ENCODE results near the gene GJA4. TPM values are rescaled to one million over a fixed set of nuclear protein-coding genes. Genes with fewer than 3 reads are reported as not detected.

GJA4 gene
- total RNA-seq, 4 donors from 2014 or later = 9.9 to 56.1 (median 34.2) TPM

GRCh38 chr1:34816332-34816731 is 23.5 kb downstream of the GJA4 start:
- TF ChIP-seq CTCF (IDR thresholded peaks at IDR 0.05; ENCODE audit: low read depth) = no peak

GRCh38 chr1:34816778-34817177 is 24.0 kb downstream of the GJA4 start:
- TF ChIP-seq CTCF (IDR thresholded peaks at IDR 0.05; ENCODE audit: low read depth) = no peak

GRCh38 chr1:34822202-34822601 is 29.4 kb downstream of the GJA4 start:
- TF ChIP-seq CTCF (IDR thresholded peaks at IDR 0.05; ENCODE audit: low read depth) = no peak

- TF ChIP-seq CTCF (IDR thresholded peaks at IDR 0.05; ENCODE audit: low read depth) = no peak
These were observed 32.1 kb downstream of the GJA4 start for GRCh38 chr1:34824817-34825454.

GRCh38 chr1:34825455-34826091 is 32.8 kb downstream of the GJA4 start:
- TF ChIP-seq CTCF (IDR thresholded peaks at IDR 0.05; ENCODE audit: low read depth) = no peak

- TF ChIP-seq CTCF (IDR thresholded peaks at IDR 0.05; ENCODE audit: low read depth) = no peak
These were observed 34.6 kb downstream of the GJA4 start for GRCh38 chr1:34827341-34827941.

GRCh38 chr1:34828611-34829010 is 35.8 kb downstream of the GJA4 start:
- no peak for TF ChIP-seq CTCF (IDR thresholded peaks at IDR 0.05; ENCODE audit: low read depth)

Data from subcutaneous adipose tissue (tissue), 4 donors.